ENCODE measurements around the gene RERE.

RERE gene

GRCh38 chr1:8664887-8665286 is 152.6 kb downstream of the RERE start:
- no peak for DNase-seq (ENCODE audit: low spot score)

DNA sequence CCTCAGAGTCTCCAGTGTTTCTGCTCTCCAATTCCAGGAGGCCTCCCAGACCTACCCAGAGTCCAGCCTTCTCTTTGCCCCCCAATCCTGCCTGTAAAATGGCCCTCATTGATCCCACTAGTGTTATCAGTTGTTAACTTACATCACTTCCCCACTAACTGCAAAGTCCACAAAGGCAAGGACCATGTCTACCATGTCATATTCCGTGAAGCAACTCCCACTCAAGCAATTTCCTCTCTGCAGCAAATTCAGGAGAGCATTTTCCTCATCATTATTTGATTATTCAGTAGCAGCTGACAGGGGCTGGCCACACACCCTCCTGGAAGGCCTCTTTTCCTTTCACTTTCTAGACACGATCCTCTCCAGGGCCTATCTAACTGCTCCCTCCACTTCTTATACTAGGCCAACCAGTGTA is 153.5 kb downstream of the RERE start:
- no peak for DNase-seq (ENCODE audit: low spot score)

DNA sequence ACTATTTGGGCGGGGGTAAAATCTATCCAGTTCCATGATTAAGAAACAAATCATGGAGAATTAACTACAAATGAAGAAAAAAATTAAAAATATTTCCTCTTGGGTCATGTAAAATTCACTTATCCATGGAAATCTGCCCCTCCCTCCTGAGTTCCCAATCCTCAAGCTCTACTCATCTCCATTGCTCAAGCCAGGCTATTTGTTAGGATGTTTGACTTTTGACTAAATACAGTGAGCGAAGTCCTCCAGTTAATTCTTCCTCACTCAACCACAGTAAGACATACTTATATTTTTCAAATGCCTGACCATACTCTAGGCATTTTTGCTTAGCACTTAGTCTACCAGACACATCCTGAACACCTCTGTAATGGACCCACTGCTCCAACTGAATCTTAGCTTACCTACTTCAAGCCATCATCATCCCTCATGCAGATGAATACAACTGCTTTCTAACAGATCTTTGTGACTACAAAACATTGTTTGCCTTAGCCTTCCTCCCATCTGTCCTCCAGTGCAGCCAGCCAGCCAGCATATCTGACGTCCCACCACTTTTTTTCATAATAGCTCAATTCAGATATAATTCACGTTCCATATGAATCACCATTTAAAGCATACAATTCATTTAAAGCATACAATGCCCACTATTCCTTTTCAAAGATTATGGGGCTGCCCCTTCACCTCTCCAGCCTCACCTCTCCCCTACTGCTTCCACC is 154.2 kb downstream of the RERE start:
- no peak for DNase-seq (ENCODE audit: low spot score)

DNA sequence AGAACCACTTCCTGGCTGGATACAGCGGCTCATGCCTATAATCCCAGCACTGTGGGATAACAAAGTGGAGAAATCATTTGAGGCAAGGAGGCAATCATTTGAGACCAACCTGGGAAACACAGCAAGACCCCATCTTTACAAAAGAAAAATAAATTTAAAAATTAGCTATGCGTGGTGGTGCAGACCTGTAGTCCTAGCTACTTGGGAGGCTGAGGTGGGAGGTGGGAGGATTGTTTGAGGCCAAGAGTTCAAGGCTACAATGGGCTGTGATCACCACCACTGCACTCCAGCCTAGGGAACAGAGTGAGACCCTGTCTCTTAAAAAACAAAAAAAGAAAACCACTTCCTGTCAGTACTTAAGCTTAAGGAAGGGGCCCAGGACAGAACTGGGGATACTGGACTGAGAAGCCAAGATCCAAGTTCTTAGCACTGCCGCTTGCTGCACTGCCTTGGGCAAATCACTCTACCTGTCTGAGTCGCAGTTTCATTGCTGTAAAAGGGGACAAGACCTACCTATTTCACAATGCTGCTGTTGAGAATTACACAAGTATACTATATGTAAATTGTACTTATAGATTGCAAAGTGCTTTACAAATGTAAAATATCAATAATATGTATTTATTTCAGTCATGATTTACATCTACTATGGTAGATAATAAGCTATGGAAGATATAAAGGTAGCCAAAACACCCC is 154.9 kb downstream of the RERE start:
- no peak for DNase-seq (ENCODE audit: low spot score)

GRCh38 chr1:8661185-8662110 is 156.0 kb downstream of the RERE start:
- DNase-seq (ENCODE audit: low spot score): no peak

DNA sequence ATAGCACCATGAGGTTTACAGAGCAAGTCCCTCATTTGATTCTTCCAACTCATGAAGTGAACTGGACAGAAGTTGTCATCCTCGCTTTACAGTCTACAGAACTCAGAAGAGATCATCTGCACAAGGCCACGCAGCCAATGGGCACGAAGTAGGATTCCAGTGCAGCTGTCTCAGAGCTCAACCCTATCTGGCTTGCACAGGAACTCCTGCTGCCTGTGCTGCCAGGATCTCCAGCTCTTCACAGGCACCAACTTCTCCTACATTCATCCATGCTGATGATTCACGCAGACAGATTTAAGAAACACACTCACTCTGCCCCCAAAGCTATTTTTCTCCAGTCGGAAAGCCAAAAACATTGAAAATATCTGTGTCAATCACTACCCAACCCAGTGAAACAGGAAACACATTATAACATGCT is 157.0 kb downstream of the RERE start:
- no peak for DNase-seq (ENCODE audit: low spot score)

DNA sequence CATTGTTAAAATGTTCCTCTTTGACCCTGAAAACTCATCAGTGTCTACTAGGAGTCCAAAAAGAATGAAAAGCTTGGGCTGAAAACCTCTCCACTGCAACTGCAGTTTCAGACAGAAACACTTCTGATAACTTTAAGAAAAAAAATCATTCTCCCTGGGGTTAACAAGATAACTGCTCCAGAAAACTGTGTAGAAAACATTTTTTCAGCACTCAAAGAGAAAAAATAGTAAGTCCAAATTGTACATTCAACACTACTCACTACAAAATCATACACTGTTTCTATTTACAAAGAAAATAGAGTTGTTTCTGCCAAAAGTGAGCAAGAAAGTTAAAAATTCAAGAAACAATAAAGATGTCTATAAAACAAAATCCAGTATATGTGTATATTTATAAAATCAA is 157.8 kb downstream of the RERE start:
- no peak for DNase-seq (ENCODE audit: low spot score)

DNA sequence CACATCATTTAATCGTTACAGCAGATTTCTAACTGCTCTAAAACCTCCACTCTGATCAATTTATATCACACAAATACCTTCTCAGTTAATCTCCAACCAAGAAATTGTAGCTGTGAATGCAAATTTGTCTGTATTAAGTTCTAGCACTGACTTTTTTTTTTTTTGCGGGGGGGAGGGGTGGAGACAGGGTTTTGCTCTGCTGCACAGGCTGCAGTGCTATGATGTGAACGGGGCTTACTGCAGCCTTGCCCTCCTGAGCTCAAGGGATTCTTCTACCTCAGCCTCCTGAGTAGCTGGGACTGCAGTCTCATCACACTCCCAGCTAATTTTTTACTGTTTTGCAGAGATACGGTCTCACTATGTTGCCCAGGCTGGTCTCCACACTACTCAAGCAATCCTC is 163.6 kb downstream of the RERE start:
- DNase-seq (ENCODE audit: low spot score): no peak

DNA sequence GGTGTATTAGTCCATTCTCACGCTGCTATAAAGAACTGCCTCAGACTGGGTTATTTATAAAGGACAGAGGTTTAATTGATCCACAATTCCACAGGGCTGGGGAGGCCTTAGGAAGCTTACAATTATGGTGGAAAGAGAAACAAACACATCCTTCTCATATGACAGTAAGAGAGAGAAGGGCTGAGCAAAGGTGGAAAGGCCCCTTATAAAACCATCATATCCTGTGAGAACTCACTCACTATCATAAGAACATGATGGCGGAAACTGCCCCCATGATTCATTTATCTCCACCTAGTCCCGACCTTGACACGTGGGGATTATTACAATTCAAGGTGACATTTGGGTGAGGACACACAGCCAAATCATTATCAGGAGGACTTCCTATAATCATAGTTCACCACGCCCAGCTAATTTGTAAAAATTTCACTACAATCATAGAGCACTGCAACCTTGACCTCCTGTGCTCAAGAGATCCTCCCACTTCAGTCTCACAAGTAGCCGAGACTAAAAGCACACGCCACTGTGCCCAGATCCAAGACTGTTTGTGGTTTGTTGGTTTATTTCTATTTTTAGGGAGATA is 164.9 kb downstream of the RERE start:
- DNase-seq (ENCODE audit: low spot score): no peak

DNA sequence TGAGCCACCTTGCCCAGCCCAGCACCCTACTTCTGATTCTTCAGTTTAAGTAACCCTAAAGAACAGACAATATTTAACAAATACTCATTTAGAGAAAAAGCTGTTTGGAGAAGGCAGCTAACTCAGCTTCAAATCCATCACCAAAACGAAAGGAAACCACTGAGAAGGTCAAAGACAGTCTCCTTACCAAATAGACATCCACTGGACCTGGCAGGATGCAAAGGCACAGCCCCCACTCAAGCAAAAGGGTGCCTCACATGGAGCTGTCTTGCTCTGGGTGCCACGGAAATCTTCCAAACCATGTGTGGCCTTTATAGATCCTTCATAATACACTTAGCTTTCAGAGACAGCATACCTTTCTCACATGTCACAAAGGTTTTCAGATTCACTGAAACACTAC is 165.5 kb downstream of the RERE start:
- DNase-seq (ENCODE audit: low spot score): no peak

GRCh38 chr1:8651236-8651890 is 166.1 kb downstream of the RERE start:
- DNase-seq (ENCODE audit: low spot score): no peak

GRCh38 chr1:8649875-8650274 is 167.6 kb downstream of the RERE start:
- DNase-seq (ENCODE audit: low spot score): no peak

GRCh38 chr1:8649027-8649426 is 168.4 kb downstream of the RERE start:
- DNase-seq (ENCODE audit: low spot score): no peak

DNA sequence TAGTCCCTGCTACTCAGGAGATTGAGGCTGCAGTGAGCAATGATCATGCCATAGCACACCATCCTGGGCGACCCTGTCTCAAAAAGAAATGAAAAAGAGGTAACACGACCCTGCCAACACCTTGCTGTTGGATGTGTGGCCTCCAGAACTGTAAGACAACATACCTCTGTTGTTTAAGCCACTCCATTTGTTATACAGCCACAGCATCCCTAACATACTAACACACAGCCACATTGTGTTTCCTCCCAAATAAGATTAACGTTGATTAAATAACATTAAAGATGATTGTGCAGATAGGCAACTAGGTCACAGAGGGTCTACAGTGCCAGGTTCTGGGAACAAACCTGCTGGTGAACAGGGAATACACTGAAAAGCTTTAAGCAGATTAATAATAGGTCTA is 170.4 kb downstream of the RERE start:
- no peak for DNase-seq (ENCODE audit: low spot score)

DNA sequence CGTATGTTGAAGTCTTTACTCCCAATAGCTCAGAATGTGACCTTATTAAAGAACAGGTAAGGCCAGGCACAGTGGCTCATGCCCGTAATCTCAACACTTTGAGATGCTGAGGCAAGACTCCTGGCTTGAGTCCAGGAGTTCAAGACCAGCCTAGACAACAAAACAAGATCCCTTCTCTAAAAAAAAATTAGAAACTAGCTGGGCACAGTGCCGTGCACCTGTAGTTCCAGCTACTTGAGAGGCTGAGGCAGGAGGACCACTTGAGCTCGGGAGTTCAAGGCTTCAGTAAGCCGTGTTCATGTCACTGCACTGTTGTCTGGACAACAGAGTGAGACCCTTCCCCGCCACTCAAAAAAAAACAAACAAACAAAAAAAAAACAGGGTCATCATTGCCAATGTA is 171.3 kb downstream of the RERE start:
- no peak for DNase-seq (ENCODE audit: low spot score)

- DNase-seq (ENCODE audit: low spot score): no peak
Observed at GRCh38 chr1:8643542-8644536, 173.6 kb downstream of the RERE start.

DNA sequence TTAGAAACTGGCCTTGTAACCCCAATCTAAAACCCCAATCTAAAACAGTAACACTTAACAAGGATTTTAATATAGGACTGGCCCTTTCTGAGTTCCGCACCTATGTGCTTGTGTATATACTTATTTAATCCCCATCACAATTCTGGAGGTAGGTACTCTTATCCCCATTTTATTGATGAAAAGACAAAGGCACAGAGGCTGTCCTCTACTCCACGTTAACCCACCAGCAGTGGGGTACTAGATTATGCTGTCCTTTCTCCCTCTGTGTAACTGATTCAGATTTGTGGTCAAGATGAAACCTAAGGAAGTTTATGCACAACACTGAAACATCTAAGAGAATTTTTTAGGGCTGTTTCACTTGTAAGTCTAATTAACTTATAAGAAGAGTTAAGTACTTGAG is 175.3 kb downstream of the RERE start:
- DNase-seq (ENCODE audit: low spot score): no peak

DNA sequence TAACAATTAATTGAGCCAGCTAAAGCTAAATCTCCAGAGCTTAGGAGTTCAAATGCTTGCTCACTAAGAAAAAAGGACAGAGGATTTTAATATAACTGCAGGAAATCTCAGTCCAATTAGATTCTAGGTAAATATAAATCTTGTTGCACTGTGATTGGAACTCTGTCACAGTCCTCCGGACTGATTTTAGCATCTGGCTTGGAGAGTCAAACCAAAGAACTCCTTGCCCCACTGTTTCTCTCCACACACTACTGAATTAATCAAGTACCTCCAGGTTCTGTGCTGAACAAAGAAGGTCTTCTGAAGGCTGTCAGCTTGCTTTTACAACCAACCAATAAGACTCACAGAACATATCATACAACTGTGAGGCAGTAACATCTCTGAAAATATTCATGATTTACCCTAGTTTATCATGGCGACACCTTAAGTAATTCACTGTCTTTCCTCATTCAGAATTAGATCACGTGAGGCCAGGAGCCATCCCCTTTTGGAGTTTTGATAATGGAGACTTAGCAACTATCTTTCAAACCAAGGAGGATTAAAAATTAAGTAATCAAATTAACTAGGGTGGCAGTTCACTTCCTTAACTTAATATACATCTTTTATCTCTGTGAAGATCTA is 176.0 kb downstream of the RERE start:
- DNase-seq (ENCODE audit: low spot score): no peak

GRCh38 chr1:8640950-8641349 is 176.5 kb downstream of the RERE start:
- DNase-seq (ENCODE audit: low spot score): no peak

DNA sequence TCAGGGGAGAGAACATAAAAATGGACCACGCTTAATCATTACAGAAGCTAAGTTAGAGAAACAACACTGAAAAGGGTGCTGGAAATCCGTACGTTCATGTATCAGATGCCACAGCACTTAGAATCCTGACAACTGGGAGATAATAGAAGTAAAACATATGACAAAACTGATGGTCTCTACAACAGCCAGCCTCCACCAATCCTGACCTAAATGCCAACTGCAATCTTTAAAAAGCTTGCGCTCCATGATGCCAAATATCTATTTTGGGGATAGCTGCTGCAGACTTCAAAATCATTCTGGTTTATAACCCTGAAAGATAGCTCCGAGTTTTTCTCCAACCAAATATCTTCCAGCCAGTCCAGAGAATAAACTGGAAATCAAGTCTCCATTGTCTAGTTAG is 178.3 kb downstream of the RERE start:
- no peak for DNase-seq (ENCODE audit: low spot score)

Data from iPS-NIHi11 (cell line).